Hematopoietic multipotent progenitor cell treated with erythropoietin and hydrocortisone succinate and interleukin-3 and kit ligand, for 8 days (in vitro differentiated cells): ENCODE data around the gene LIMD2.

ENCODE experiments used
- DNase-seq: peaks from one replicate; pipeline ENCODE4 v3.0.0-alpha.2; 2015

Gene LIMD2

GRCh38 chr17:63679214-63679613 lies 20.7 kb downstream of the LIMD2 start:
- DNase-seq: no peak

- DNase-seq: no peak
Observed at GRCh38 chr17:63676584-63676983, 23.3 kb downstream of the LIMD2 start.

- DNase-seq: peak; percentile 93
Observed at GRCh38 chr17:63675607-63676546, 24.0 kb downstream of the LIMD2 start.

GRCh38 chr17:63675231-63675606 lies 24.7 kb downstream of the LIMD2 start:
- no peak for DNase-seq

GRCh38 chr17:63672856-63673255 lies 27.1 kb downstream of the LIMD2 start:
- DNase-seq: no peak

GRCh38 chr17:63665527-63666214 lies 34.3 kb downstream of the LIMD2 start:
- DNase-seq: no peak

- DNase-seq: no peak
Observed at GRCh38 chr17:63659850-63660249, 40.1 kb downstream of the LIMD2 start.

GRCh38 chr17:63658366-63658765 lies 41.6 kb downstream of the LIMD2 start:
- DNase-seq: no peak

GRCh38 chr17:63657786-63658185 lies 42.1 kb downstream of the LIMD2 start:
- DNase-seq: no peak

GRCh38 chr17:63653050-63653449 lies 46.9 kb downstream of the LIMD2 start:
- DNase-seq: no peak

- DNase-seq: no peak
Observed at GRCh38 chr17:63652106-63652505, 47.8 kb downstream of the LIMD2 start.

GRCh38 chr17:63649813-63650212 lies 50.1 kb downstream of the LIMD2 start:
- DNase-seq: no peak

- no peak for DNase-seq
Observed at GRCh38 chr17:63647936-63648335, 52.0 kb downstream of the LIMD2 start.

- DNase-seq: no peak
Observed at GRCh38 chr17:63647065-63647725, 52.7 kb downstream of the LIMD2 start.

GRCh38 chr17:63646488-63646806 lies 53.5 kb downstream of the LIMD2 start:
- no peak for DNase-seq
